HepG2 (cell line): ENCODE measurements around the gene SUCLG2. TPM values are rescaled to one million over a fixed set of nuclear protein-coding genes. Genes with fewer than 3 reads are reported as not detected.
A peak's percentile ranks its signal among the peaks of the same experiment; 100 is the strongest.

Experiments
- CENPBD1 ChIP-seq: sonication (generic); formaldehyde crosslinking; IDR thresholded peaks from 2 replicates; pipeline ENCODE4 v1.8.0; 2022; ENCODE audit warnings: missing genetic modification reagents, low read depth, mild to moderate bottlenecking, borderline replicate concordance
- CTCF ChIP-seq: sonication (generic); formaldehyde crosslinking; IDR thresholded peaks from 2 replicates; pipeline ENCODE4 v1.5.0; 2020; ENCODE audit warnings: mild to moderate bottlenecking, missing genetic modification reagents, moderate library complexity
- GTF2F1 ChIP-seq: fragments of 150-350 bp; IDR thresholded peaks from 2 replicates; pipeline ENCODE4 v1.6.1; 2014; ENCODE audit warnings: low read length
- ISX ChIP-seq: sonication (generic); formaldehyde crosslinking; conservative IDR thresholded peaks from 2 replicates; pipeline ENCODE4 v1.5.0; 2020; ENCODE audit warnings: missing genetic modification reagents
- JUND ChIP-seq: sonication (generic); formaldehyde crosslinking; IDR thresholded peaks from 2 replicates; pipeline ENCODE4 v1.8.0; 2022; ENCODE audit warnings: mild to moderate bottlenecking, missing genetic modification reagents
- MIER2 ChIP-seq: IDR thresholded peaks from 2 replicates; pipeline ENCODE4 v1.6.1; 2016; ENCODE audit warnings: missing biosample characterization, missing genetic modification reagents
- PRDM4 ChIP-seq: sonication (generic); formaldehyde crosslinking; IDR thresholded peaks from 2 replicates; pipeline ENCODE4 v1.9.0; 2021; ENCODE audit warnings: missing genetic modification reagents, borderline replicate concordance
- REST ChIP-seq, 2 experiments: IDR thresholded peaks; 2 replicates each; pipeline ENCODE4 v1.6.1; 2011 to 2012; ENCODE audit warnings: low read length in 2 of 2, borderline replicate concordance in 1 of 2, low read depth in 1 of 2, mild to moderate bottlenecking in 1 of 2, moderate library complexity in 1 of 2
- SMC3 ChIP-seq: IDR thresholded peaks from 2 replicates; pipeline ENCODE4 v1.6.1; 2011; ENCODE audit warnings: low read length, improper control_type of control experiment
- ZFAT ChIP-seq: sonication (generic); formaldehyde crosslinking; conservative IDR thresholded peaks from 2 replicates; pipeline ENCODE4 v1.8.1; 2023; ENCODE audit warnings: missing genetic modification reagents, inconsistent platforms
- ZMYM4 ChIP-seq: sonication (generic); formaldehyde crosslinking; IDR thresholded peaks from 2 replicates; pipeline ENCODE4 v1.8.1; 2023; ENCODE audit warnings: mild to moderate bottlenecking, missing genetic modification reagents
- ZNF337 ChIP-seq: sonication (generic); formaldehyde crosslinking; IDR thresholded peaks from 2 replicates; pipeline ENCODE4 v1.5.1; 2020; ENCODE audit warnings: missing genetic modification reagents, low read depth, mild to moderate bottlenecking, borderline replicate concordance
- ZNF362 ChIP-seq: sonication (generic); formaldehyde crosslinking; IDR thresholded peaks from 2 replicates; pipeline ENCODE4 v1.4.0; 2020; ENCODE audit warnings: missing genetic modification reagents, mild to moderate bottlenecking, borderline replicate concordance
- ZNF547 ChIP-seq: sonication (generic); formaldehyde crosslinking; IDR thresholded peaks from 2 replicates; pipeline ENCODE4 v1.5.1; 2020; ENCODE audit warnings: mild to moderate bottlenecking, missing genetic modification reagents
- ZNF576 ChIP-seq: sonication (generic); formaldehyde crosslinking; IDR thresholded peaks from 2 replicates; pipeline ENCODE4 v1.4.0; 2020; ENCODE audit warnings: mild to moderate bottlenecking, missing genetic modification reagents
- ZNF704 ChIP-seq: sonication (generic); formaldehyde crosslinking; IDR thresholded peaks from 2 replicates; pipeline ENCODE4 v1.8.1; 2023; ENCODE audit warnings: mild to moderate bottlenecking, inconsistent platforms, moderate library complexity, missing genetic modification reagents, borderline replicate concordance
- ZNF776 ChIP-seq: sonication (generic); formaldehyde crosslinking; IDR thresholded peaks from 2 replicates; pipeline ENCODE4 v1.4.0; 2020; ENCODE audit warnings: mild to moderate bottlenecking, missing genetic modification reagents
- polyA plus RNA-seq, 8 experiments: library from polyadenylated mRNA; depleted of rRNA in 3 of 8; stranded (reverse) in 7 of 8; unstranded in 1 of 8; fragments of >200 nt; fragmentation: Illumina TruSeq in 4 of 8; extraction: Trizol in 4 of 8; gene quantifications; 2 replicates each; pipeline versions ENCODE4 v1.2.1 to v1.2.3, GENCODE V29; 2011 to 2016; ENCODE audit warnings: low read depth in 4 of 8, missing spikeins in 1 of 8, mixed read lengths in 1 of 8; ENCODE audit not compliant: insufficient read depth in 1 of 8
- total RNA-seq, 5 experiments: library from RNA; depleted of rRNA; stranded (reverse); fragments of >200 nt; fragmentation: Illumina TruSeq; extraction: Trizol; gene quantifications; 2 replicates each; pipeline ENCODE4 v1.2.3, GENCODE V29; 2016; ENCODE audit warnings: low read depth in 1 of 5

Gene SUCLG2
- total and polyA plus RNA-seq, 2 of the 13 experiments (the other 11 are each of a cell fraction or from before 2014, with no cell fraction given) = 21.4 to 64.9 TPM

GRCh38 chr3:67357610-67358458 is 296.6 kb downstream of the SUCLG2 start (continued):
- TF ChIP-seq ZNF704 (CRISPR knock-in tag) (no peak), GTF2F1 (no peak), ZFAT (CRISPR knock-in tag) (no peak), ZNF576 (no peak), ZNF776 (no peak), ISX (CRISPR knock-in tag) (no peak), SMC3 (peak; percentile 95), MIER2 (CRISPR knock-in tag) (peak; percentile 91), ZMYM4 (CRISPR knock-in tag) (no peak), REST (IDR thresholded peaks at IDR 0.05; ENCODE audit: borderline replicate concordance in 1 of 2, low read depth in 1 of 2, low read length in 2 of 2) (peak in 1 of 2 experiments; percentile 74; a peak in 3 of 4 replicates), ZNF547 (CRISPR knock-in tag) (no peak), PRDM4 (CRISPR knock-in tag) (no peak), CENPBD1 (CRISPR knock-in tag) (no peak), ZNF337 (CRISPR knock-in tag) (no peak), CTCF (CRISPR knock-in tag) (peak; percentile 86), JUND (CRISPR knock-in tag) (no peak), ZNF362 (CRISPR knock-in tag) (no peak)
